Endothelial cell of umbilical vein (primary cell): Measurements from ENCODE around the gene DNTT. TPM values are rescaled to one million over a fixed set of nuclear protein-coding genes. Genes with fewer than 3 reads are reported as not detected.

Source experiments
- BruUV-seq: library from RNA; stranded (reverse); fragments of 400-500 nt; replicated peaks from 2 replicates; lab custom pipeline; 2021; lab: Mats Ljungman, UMichigan
- CTCF ChIA-PET: fragments of 300-600, 350-600 bp; sonication (Branson Sonifier 250); formaldehyde crosslinking; loops from one replicate; lab custom pipeline; 2021; ENCODE audit warnings: antibody characterized with exemption, inconsistent platforms; lab: Charles Lee
- POLR2A ChIA-PET: fragments of 300-600, 350-600 bp; sonication (Branson Sonifier 250); formaldehyde crosslinking; loops from one replicate; lab custom pipeline; 2021; ENCODE audit warnings: antibody characterized with exemption, inconsistent platforms; lab: Charles Lee
- DNase-seq: peaks from one replicate; pipeline ENCODE4 v3.0.0-alpha.2; 2011; ENCODE audit warnings: low read depth, low spot score
- FAIRE-seq: peaks from 2 replicates; lab custom pipeline; 2011; peaks lifted over from hg19 to GRCh38; lab: Jason Lieb, UNC
- H2AFZ ChIP-seq: 2 replicates; pipeline ENCODE4 v1.6.0; 2012; ENCODE audit warnings: low read depth, low read length, control low read depth, inconsistent platforms
- H3K27ac ChIP-seq: 2 replicates; pipeline ENCODE4 v1.5.1; 2011; ENCODE audit warnings: low read depth, mild to moderate bottlenecking, control low read depth, low read length, moderate library complexity; ENCODE audit not compliant: insufficient read depth
- H3K27me3 ChIP-seq, 2 experiments: 2 replicates each; pipeline versions ENCODE4 v1.6.0 to v1.6.1; 2011; ENCODE audit warnings: low read length in 2 of 2, mixed read lengths in 1 of 2; ENCODE audit not compliant: control insufficient read depth in 2 of 2, insufficient read depth in 2 of 2
- H3K36me3 ChIP-seq, 2 experiments: 2 replicates in 1 of 2; 3 replicates in 1 of 2; pipeline ENCODE4 v1.5.1; 2011; ENCODE audit warnings: low read length in 2 of 2, mild to moderate bottlenecking in 1 of 2, moderate library complexity in 1 of 2; ENCODE audit not compliant: control insufficient read depth in 2 of 2, insufficient read depth in 2 of 2; ENCODE audit errors: extremely low read depth in 1 of 2
- H3K4me1 ChIP-seq: 3 replicates; pipeline ENCODE4 v1.5.1; 2011; ENCODE audit warnings: mild to moderate bottlenecking, low read length; ENCODE audit not compliant: control insufficient read depth, insufficient read depth; ENCODE audit errors: extremely low read depth
- H3K4me2 ChIP-seq: 2 replicates; pipeline ENCODE4 v1.6.1; 2011; ENCODE audit warnings: low read length, control low read depth, mixed read lengths; ENCODE audit not compliant: insufficient read depth
- H3K4me3 ChIP-seq, 3 experiments: fragments of 200-600 bp in 1 of 3; sonication (generic), shearing (Covaris generic) in 1 of 3; replicated peaks in 1 of 3; 2 replicates each; pipeline ENCODE4 v1.5.1; 2011 to 2016; ENCODE audit warnings: control low read depth in 3 of 3, low read length in 3 of 3, mild to moderate bottlenecking in 2 of 3, inconsistent platforms in 1 of 3, low read depth in 1 of 3, moderate library complexity in 1 of 3; ENCODE audit not compliant: insufficient read depth in 1 of 3
- H3K79me2 ChIP-seq: 2 replicates; pipeline ENCODE4 v1.6.0; 2012; ENCODE audit warnings: low read length, inconsistent platforms; ENCODE audit not compliant: control insufficient read depth, insufficient read depth
- H3K9ac ChIP-seq: replicated peaks from 2 replicates; pipeline ENCODE3; 2011; ENCODE audit warnings: low read length, control low read depth; ENCODE audit not compliant: insufficient read depth; ENCODE audit errors: extremely low read depth
- H3K9me1 ChIP-seq: replicated peaks from 3 replicates; pipeline ENCODE4 v1.6.0; 2011; ENCODE audit warnings: mild to moderate bottlenecking, low read length; ENCODE audit not compliant: control insufficient read depth, insufficient read depth; ENCODE audit errors: extremely low read depth
- H3K9me3 ChIP-seq: replicated peaks from 2 replicates; pipeline ENCODE4 v1.5.1; 2012; ENCODE audit warnings: low read length, inconsistent platforms; ENCODE audit not compliant: control insufficient read depth, insufficient read depth
- H4K20me1 ChIP-seq: replicated peaks from 2 replicates; pipeline ENCODE3; 2011; ENCODE audit warnings: mild to moderate bottlenecking, low read length; ENCODE audit not compliant: control insufficient read depth, insufficient read depth; ENCODE audit errors: extremely low read depth
- CTCF ChIP-seq, 2 donors: IDR thresholded peaks; 1 replicate in 1 of 2; 2 replicates in 1 of 2; pipeline ENCODE4 v1.5.1; 2011; ENCODE audit warnings: low read length in 2 of 2, mild to moderate bottlenecking in 2 of 2, moderate library complexity in 2 of 2, control low read depth in 1 of 2, inconsistent platforms in 1 of 2, low read depth in 1 of 2; ENCODE audit not compliant: insufficient read depth in 1 of 2; ENCODE audit errors: extremely low read depth in 1 of 2
- EZH2 ChIP-seq: IDR thresholded peaks from 2 replicates; pipeline ENCODE4 v1.6.1; 2012; ENCODE audit warnings: borderline replicate concordance, low read depth, mild to moderate bottlenecking, moderate library complexity, low read length, inconsistent platforms; ENCODE audit not compliant: severe bottlenecking
- FOS ChIP-seq: IDR thresholded peaks from 2 replicates; pipeline ENCODE4 v1.6.1; 2011; ENCODE audit warnings: mild to moderate bottlenecking, low read length, moderate library complexity, borderline replicate concordance; ENCODE audit not compliant: insufficient read depth
- GATA2 ChIP-seq: IDR thresholded peaks from 2 replicates; pipeline ENCODE4 v1.7.0; 2011; ENCODE audit warnings: low read depth, mild to moderate bottlenecking, moderate library complexity, mixed read lengths, low read length; ENCODE audit not compliant: insufficient read length, insufficient read depth
- JUN ChIP-seq: IDR thresholded peaks from 2 replicates; pipeline ENCODE4 v1.6.1; 2011; ENCODE audit warnings: borderline replicate concordance, low read depth; ENCODE audit not compliant: insufficient read length, insufficient read depth
- MAX ChIP-seq: IDR thresholded peaks from 2 replicates; pipeline ENCODE4 v1.6.1; 2011; ENCODE audit not compliant: insufficient read depth, insufficient read length
- MYC ChIP-seq: IDR thresholded peaks from one replicate; pipeline ENCODE4 v1.6.1; 2011; ENCODE audit warnings: mild to moderate bottlenecking, low read depth, low read length
- POLR2A ChIP-seq: IDR thresholded peaks from 2 replicates; pipeline ENCODE4 v1.6.1; 2012; ENCODE audit warnings: low read depth, mild to moderate bottlenecking, control low read depth, low read length
- POLR2AphosphoS5 ChIP-seq: IDR thresholded peaks from 2 replicates; pipeline ENCODE4 v1.6.1; 2012; ENCODE audit warnings: low read depth, mild to moderate bottlenecking, control low read depth, low read length, moderate library complexity; ENCODE audit not compliant: insufficient read depth
- dilution Hi-C: fragments of 300-500 bp; cut with MboI; formaldehyde crosslinking; loops from one replicate; pipeline ENCODE4 v1.15.0; 2019; ENCODE audit warnings: low sequenced_read_pairs; ENCODE audit not compliant: extremely low pct_ligation_motif_present
- intact Hi-C: fragments of 100-400 bp; cut with micrococcal nuclease; formaldehyde crosslinking; loops from one replicate; pipeline ENCODE4 v1.10.0; 2022
- polyA plus RNA-seq, 4 experiments: library from polyadenylated mRNA; depleted of rRNA in 3 of 4; stranded (reverse) in 3 of 4; unstranded in 1 of 4; fragments of >200 nt; gene quantifications; 2 replicates each; pipeline versions ENCODE4 v1.2.1 to v1.2.3, GENCODE V29; 2011 to 2012; ENCODE audit warnings: missing spikeins in 1 of 4
- total RNA-seq: library from RNA; stranded (reverse); gene quantifications from 2 replicates; pipeline ENCODE4 v1.2.3, GENCODE V29; 2021

DNTT gene
- total and polyA plus RNA-seq, 2 donors (not counting 3 experiments of a cell fraction or from before 2014, with no cell fraction given): not detected

GRCh38 chr10:96313344-96313743, 9.1 kb downstream of the DNTT start:
- Histone ChIP-seq H4K20me1 (no peaks in the 10 kb centered on the region), H3K4me2 (no peak overlapping the region), H3K79me2 (no peaks in the 10 kb centered on the region), H3K27ac (no peak overlapping the region), H3K9me1 (no peaks in the 10 kb centered on the region), H3K27me3 (no peaks in the 10 kb centered on the region), H3K36me3 (no peaks in the 10 kb centered on the region), H3K4me1 (no peaks in the 10 kb centered on the region), H3K9me3 (no peaks in the 10 kb centered on the region), H3K4me3 (no peak overlapping the region), H2AFZ (no peak overlapping the region), H3K9ac (no peak overlapping the region)
- dilution Hi-C loops (no loop called here), intact Hi-C loops (no loop called here)
- FAIRE-seq: no peak
- no peak for DNase-seq
- POLR2A ChIA-PET: no interaction called here
- no peak for TF ChIP-seq MYC
- no peak for TF ChIP-seq POLR2A
- TF ChIP-seq EZH2: no peak
- TF ChIP-seq CTCF (IDR thresholded peaks at IDR 0.05; ENCODE audit: extremely low read depth in 1 of 2, insufficient read depth in 1 of 2, low read depth in 1 of 2, low read length in 2 of 2): no peak
- no TSS peak for BruUV-seq
- CTCF ChIA-PET: interaction anchor here (1.9 kb wide), 1 partner anchor 22 kb away, joined by 6 read pairs; no protein-coding TSS in a partner anchor

GRCh38 chr10:96317067-96317833, 13.0 kb downstream of the DNTT start:
- DNase-seq (no peak), FAIRE-seq (no peak)
- H3K27ac ChIP-seq: no peak overlapping the region
- TF ChIP-seq CTCF (IDR thresholded peaks at IDR 0.05; ENCODE audit: extremely low read depth in 1 of 2, insufficient read depth in 1 of 2, low read depth in 1 of 2, low read length in 2 of 2) (no peak), MYC (no peak), GATA2 (no peak), JUN (no peak), EZH2 (no peak), FOS (no peak), POLR2AphosphoS5 (no peak), POLR2A (no peak), MAX (no peak)
- H4K20me1 ChIP-seq: no peaks in the 10 kb centered on the region
- H3K4me2 ChIP-seq: no peak overlapping the region
- no peaks in the 10 kb centered on the region for H3K27me3 ChIP-seq
- dilution Hi-C loops (no loop called here), intact Hi-C loops (no loop called here)
- no peaks in the 10 kb centered on the region for H3K36me3 ChIP-seq
- POLR2A ChIA-PET: no interaction called here
- no peak overlapping the region for H2AFZ ChIP-seq
- no peak overlapping the region for H3K9ac ChIP-seq
- no peaks in the 10 kb centered on the region for H3K79me2 ChIP-seq
- no peaks in the 10 kb centered on the region for H3K9me1 ChIP-seq
- no peak overlapping the region for H3K4me3 ChIP-seq
- CTCF ChIA-PET: interaction anchor here (1.1 to 1.3 kb wide), 3 partner anchors 17 to 300 kb away, joined by 3 to 7 read pairs (median 6); no protein-coding TSS in a partner anchor
- H3K9me3 ChIP-seq: no peaks in the 10 kb centered on the region
- H3K4me1 ChIP-seq: no peaks in the 10 kb centered on the region
- BruUV-seq: no TSS peak
